HL-60 (cell line): ENCODE data around the gene CHID1.

Experiments
- CTCF ChIP-seq: IDR thresholded peaks from one replicate; pipeline ENCODE4 v1.5.1; 2011; ENCODE audit warnings: low read length, control low read depth, inconsistent platforms; ENCODE audit not compliant: insufficient read depth
- POLR2AphosphoS5 ChIP-seq: IDR thresholded peaks from 2 replicates; pipeline ENCODE4 v1.6.1; 2012; ENCODE audit warnings: low read depth
- REST ChIP-seq: IDR thresholded peaks from 2 replicates; pipeline ENCODE4 v1.6.1; 2012; ENCODE audit warnings: low read depth; ENCODE audit not compliant: insufficient replicate concordance
- SPI1 ChIP-seq: IDR thresholded peaks from 2 replicates; pipeline ENCODE4 v1.6.1; 2012; ENCODE audit warnings: low read depth, mild to moderate bottlenecking, borderline replicate concordance

GRCh38 chr11:904380-904779, 6.2 kb downstream of the CHID1 start:
- TF ChIP-seq CTCF (no peak), POLR2AphosphoS5 (no peak), REST (no peak), SPI1 (no peak)
